Omental fat pad (tissue), 4 donors: ENCODE data around the gene HSFX4. TPM values are rescaled to one million over a fixed set of nuclear protein-coding genes. Genes with fewer than 3 reads are reported as not detected.

Source experiments
- ATAC-seq: fragments of 150-250 bp; one replicate; pipeline ENCODE4 v1.9.1; 2016; ENCODE audit warnings: mild to moderate bottlenecking, moderate library complexity; ENCODE audit not compliant: low FRiP score
- DNase-seq: peaks from one replicate; pipeline ENCODE4 v3.0.0-alpha.2; 2019; ENCODE audit warnings: low spot score
- CTCF ChIP-seq, 3 donors: fragments of 450-650 bp; IDR thresholded peaks; one replicate each; pipeline ENCODE4 v1.5.1; 2016 to 2017; ENCODE audit warnings: antibody characterized with exemption in 3 of 3, mild to moderate bottlenecking in 3 of 3, moderate library complexity in 2 of 3
- total RNA-seq, 4 donors: library from RNA; depleted of rRNA; stranded (reverse); fragments of >200 nt; gene quantifications; one replicate each; pipeline ENCODE4 v1.1.0, GENCODE V29; 2016

The HSFX4 gene
- total RNA-seq, 4 donors from 2014 or later, result not detected

GRCh38 chrX:149979126-149979644 lies 49.8 kb downstream of the HSFX4 start:
- no peak for DNase-seq
- TF ChIP-seq CTCF (IDR thresholded peaks at IDR 0.05), result no peak
- ATAC-seq, result no peak

Other genes with a start within 250 kb of the HSFX4 start
- gene MAGEA11, start 217.5 kb upstream of the HSFX4 start, total RNA-seq, result not detected
- gene HSFX1, start 155.5 kb upstream of the HSFX4 start, total RNA-seq, result 1 to 10 TPM in 1 of 4 donors, under 1 TPM in 2, not detected in 1; 0.24 to 1.4 (median 0.56) TPM
- gene MAGEA9, start 147.6 kb upstream of the HSFX4 start, total RNA-seq, result not detected
- not detected for gene MAGEA8, start 48.4 kb upstream of the HSFX4 start, total RNA-seq
- gene EOLA2, start 8.9 kb downstream of the HSFX4 start, total RNA-seq, result 10 to 100 TPM; 16.2 to 42.7 (median 24.0) TPM